PFSK-1 (cell line): ENCODE data around the gene TARDBP.

Experiments
- POLR2AphosphoS5 ChIP-seq: IDR thresholded peaks from 2 replicates; pipeline ENCODE4 v1.6.1; 2012; ENCODE audit warnings: low read depth, mild to moderate bottlenecking, control low read depth, low read length, moderate library complexity
- SIN3A ChIP-seq: IDR thresholded peaks from 2 replicates; pipeline ENCODE4 v1.6.1; 2012; ENCODE audit warnings: mild to moderate bottlenecking, low read length, moderate library complexity, borderline replicate concordance; ENCODE audit not compliant: insufficient read depth
- TAF1 ChIP-seq: IDR thresholded peaks from 2 replicates; pipeline ENCODE4 v1.6.1; 2012; ENCODE audit warnings: low read length, control low read depth, borderline replicate concordance; ENCODE audit not compliant: insufficient read depth

DNA sequence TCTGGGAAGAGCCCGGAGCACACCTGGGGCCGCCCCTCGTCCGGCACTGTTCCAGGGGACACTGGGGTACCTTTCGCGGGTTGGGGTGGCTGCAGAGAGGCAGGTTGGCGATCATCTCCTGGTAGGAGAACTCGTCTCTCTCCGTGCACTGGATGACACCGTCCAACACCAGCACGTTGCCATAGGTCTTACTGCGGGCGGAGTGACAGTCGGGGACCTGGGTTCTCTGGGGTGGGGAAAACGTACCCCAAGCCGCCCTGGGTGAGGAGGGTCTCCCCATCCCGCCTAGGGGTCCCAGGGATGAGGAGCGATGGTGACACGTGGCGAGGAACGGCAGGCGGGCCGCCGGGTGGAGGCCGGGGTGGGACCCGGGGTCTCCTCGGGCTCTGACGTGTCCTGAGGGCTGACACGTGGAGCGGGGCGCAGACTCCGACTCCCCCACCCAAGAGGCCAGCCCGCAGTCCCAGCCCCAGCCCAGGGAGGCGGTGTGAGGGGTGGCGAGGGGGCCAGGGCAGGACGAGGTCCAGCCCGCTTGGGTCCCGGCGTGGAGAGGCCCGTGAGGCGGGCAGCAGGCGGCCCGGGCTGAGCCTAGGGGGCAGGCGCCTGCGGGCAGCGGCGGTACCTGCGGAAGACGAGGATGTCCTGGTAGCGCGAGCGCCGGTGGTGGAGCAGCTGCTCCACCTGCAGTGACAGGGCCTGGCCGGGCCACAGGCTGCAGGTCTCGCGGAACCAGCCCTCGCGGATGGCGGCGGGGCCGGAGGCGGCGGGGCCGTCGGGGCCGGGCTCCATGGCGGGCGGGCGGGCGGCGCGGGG lies 46.9 kb downstream of the TARDBP start:
- TF ChIP-seq TAF1 (no peak), SIN3A (no peak), POLR2AphosphoS5 (no peak)
